ENCODE data around the gene TIGD4.

Gene TIGD4

DNA sequence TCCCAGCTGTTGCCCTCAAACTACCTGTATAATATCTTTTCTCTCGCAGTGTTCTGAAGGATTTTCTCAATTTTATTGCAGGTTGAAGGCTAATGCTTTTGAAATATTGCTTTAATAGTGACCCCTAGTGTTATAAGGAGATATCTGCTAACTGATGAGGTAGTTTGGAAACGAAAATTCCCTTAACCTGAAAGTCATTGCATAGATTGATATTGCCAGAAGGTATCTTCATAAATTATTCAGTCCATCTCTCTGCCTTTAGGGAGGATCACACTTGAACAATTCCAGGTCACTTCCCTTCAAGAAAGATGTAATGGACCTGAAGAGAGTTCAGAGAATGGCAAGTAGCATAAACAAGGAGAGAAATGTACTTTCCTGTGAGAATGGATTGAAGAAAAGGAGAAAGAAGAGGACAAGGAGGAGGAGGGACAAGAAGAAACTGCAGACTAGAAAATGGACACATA lies 44.1 kb downstream of the TIGD4 start:
- no peak for DNase-seq (ENCODE audit: insufficient read length, low spot score)
- TF ChIP-seq, protein P1, sequence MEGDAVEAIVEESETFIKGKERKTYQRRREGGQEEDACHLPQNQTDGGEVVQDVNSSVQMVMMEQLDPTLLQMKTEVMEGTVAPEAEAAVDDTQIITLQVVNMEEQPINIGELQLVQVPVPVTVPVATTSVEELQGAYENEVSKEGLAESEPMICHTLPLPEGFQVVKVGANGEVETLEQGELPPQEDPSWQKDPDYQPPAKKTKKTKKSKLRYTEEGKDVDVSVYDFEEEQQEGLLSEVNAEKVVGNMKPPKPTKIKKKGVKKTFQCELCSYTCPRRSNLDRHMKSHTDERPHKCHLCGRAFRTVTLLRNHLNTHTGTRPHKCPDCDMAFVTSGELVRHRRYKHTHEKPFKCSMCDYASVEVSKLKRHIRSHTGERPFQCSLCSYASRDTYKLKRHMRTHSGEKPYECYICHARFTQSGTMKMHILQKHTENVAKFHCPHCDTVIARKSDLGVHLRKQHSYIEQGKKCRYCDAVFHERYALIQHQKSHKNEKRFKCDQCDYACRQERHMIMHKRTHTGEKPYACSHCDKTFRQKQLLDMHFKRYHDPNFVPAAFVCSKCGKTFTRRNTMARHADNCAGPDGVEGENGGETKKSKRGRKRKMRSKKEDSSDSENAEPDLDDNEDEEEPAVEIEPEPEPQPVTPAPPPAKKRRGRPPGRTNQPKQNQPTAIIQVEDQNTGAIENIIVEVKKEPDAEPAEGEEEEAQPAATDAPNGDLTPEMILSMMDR (IDR thresholded peaks at IDR 0.05; ENCODE audit: insufficient read depth, missing control alignments) = peak; percentile 58
- peak; percentile 53 for FAIRE-seq

DNA sequence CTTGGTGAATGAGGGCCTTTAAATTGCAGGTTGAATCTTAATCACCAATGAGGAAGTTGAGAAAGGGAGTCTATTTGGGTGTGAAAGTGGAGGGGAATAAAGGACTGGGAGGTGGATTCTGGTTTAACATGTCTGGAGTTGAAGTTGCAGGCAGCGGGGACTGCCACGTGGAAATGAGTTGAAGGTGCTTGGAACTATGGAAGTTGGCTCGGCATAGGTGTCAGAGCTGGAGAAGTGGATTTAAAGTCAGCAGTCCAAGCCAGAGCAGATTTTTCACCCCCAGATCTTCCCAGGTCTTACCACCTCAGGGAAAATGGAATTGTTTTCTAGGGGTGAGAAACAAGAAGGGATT lies 44.9 kb downstream of the TIGD4 start:
- FAIRE-seq = no peak
- TF ChIP-seq, protein P1 (IDR thresholded peaks at IDR 0.05; ENCODE audit: insufficient read depth, missing control alignments) = no peak
- no peak for DNase-seq (ENCODE audit: insufficient read length, low spot score)

DNA sequence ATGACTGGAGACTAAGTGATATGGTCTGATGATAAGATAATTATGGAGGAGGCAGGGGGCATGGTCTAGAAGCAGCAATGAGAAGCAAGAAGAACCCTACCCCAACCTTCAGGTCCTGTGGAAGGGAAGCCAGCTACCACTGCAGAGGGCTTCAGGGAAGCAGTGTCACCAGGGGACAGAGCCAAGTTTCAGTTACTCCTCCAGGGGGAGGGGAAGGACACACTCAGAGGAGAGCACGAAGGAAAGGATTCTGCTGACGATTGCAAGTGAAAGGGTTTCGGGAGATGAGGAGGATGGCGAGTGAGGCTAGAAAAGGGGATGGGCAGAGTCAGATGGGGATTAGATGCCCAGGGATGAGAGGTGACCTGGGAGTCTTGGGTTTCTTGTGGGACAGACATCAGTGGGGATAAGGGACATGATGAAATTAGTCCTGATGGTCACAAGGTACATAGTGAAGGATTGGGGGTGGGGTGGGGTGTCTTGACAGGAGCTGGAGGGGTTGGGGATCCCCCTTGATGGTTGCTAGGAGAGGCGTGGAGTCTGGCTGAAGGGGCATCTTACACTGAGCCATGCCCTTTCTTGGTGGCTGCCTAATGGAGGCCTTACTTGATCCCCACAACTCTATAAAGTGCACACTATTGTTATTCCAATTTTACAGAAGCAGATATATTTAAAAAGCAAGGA lies 45.4 kb downstream of the TIGD4 start:
- FAIRE-seq = no peak
- TF ChIP-seq, protein P1 (IDR thresholded peaks at IDR 0.05; ENCODE audit: insufficient read depth, missing control alignments) = no peak
- DNase-seq (ENCODE audit: insufficient read length, low spot score) = no peak

DNA sequence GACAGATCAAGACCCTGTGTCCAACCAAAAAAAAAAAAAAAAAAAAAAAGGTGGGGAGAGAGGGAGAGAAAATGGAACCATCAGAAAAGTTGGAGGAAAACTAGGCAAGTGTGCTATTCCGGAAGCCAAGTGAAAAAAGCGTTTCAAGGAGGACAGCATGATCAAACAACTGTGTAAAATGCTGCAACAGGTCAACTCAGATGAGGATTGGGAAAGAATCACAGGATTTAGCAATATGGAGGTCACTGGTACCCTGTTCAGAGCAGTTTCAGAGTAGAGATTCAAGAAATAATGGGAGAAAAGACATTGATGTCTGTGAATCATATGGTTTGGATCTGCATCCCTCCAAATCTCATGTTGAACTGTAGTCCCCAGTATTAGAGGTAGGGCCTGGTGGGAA lies 47.5 kb downstream of the TIGD4 start:
- TF ChIP-seq, protein P1 (IDR thresholded peaks at IDR 0.05; ENCODE audit: insufficient read depth, missing control alignments) = no peak
- FAIRE-seq = no peak

DNA sequence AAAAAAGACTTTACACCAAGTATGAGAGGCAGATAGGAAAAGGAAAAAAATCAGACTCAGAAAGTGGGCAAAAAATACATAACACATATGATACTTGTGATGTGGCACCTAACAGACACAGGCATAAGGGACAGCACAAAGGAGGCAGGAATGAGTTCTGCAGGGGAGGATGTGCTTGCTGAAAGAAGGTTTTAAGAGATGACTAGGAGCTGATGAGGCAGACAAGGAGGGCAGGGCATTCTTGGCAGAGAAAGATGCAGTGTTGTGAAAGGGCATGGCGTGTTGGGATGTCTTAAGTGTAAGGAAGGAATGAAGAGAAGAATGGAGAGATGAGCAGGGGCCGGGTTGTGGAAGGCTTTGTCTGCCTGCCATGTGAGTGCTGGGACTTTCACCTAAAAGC lies 50.1 kb downstream of the TIGD4 start:
- DNase-seq (ENCODE audit: insufficient read length, low spot score) (no peak), FAIRE-seq (no peak)
- TF ChIP-seq, protein P1 (IDR thresholded peaks at IDR 0.05; ENCODE audit: insufficient read depth, missing control alignments) = no peak

More for the DNA sequence above, 47.5 kb downstream of the TIGD4 start:
- DNase-seq (ENCODE audit: insufficient read length, low spot score) = no peak

DNA sequence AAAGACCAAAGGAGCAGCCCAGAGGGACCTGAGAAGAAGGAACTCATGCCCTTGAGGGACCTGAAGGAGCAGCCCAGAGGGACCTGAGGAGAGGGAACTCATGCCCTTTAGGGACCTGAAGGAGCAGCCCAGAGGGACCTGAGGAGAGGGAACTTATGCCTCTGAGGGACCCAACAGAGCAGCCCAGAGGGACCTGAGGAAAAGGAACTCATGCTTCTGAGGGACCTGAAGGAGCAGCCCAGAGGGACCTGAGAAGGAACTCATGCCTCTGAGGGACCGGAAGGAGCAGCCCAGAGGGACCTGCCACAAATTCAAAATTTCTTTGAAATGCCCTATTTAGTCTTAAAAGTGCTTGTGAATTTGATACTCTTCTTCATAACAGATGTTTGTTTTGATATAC lies 51.2 kb downstream of the TIGD4 start:
- TF ChIP-seq, protein P1 (IDR thresholded peaks at IDR 0.05; ENCODE audit: insufficient read depth, missing control alignments) = no peak
- FAIRE-seq (no peak), DNase-seq (ENCODE audit: insufficient read length, low spot score) (no peak)

DNA sequence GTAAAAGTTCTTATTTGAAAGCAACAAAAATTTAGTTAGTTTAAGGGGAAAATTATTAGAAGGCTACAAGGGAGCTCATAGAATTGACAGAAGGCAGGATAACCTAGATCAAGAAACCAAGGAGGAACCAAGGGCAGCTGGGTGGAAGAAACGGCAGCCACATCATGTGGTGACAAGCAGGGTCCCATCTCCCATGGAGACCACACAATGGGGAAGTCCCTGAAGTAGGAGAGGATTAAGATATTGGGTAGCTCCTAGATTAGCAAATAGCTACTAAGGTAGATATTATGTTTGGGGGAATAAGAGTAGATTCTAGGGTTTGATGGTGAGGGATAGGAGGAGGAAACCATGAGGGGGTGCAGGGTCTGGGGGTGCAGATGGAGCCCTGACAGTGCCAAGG lies 51.7 kb downstream of the TIGD4 start:
- no peak for DNase-seq (ENCODE audit: insufficient read length, low spot score)
- TF ChIP-seq, protein P1 (IDR thresholded peaks at IDR 0.05; ENCODE audit: insufficient read depth, missing control alignments) = no peak
- no peak for FAIRE-seq
